Mesenchymal stem cell (in vitro differentiated cells and primary cell): ENCODE results near the gene PRKCA.

Source experiments
- DNase-seq: peaks from one replicate; pipeline ENCODE4 v3.0.0-alpha.2; 2013
- H2AFZ ChIP-seq: one replicate; pipeline ENCODE4 v1.6.1; 2013; ENCODE audit warnings: low read depth, mild to moderate bottlenecking, control low read depth, inconsistent platforms, low read length, moderate library complexity
- H2AK5ac ChIP-seq: 2 replicates; pipeline ENCODE4 v1.6.1; 2013; ENCODE audit warnings: low read length, moderate library complexity, mild to moderate bottlenecking, inconsistent platforms; ENCODE audit not compliant: severe bottlenecking
- H2BK120ac ChIP-seq: one replicate; pipeline ENCODE4 v1.6.1; 2013; ENCODE audit warnings: low read depth, mild to moderate bottlenecking, inconsistent platforms, low read length, moderate library complexity
- H2BK12ac ChIP-seq, 2 experiments: one replicate each; pipeline ENCODE4 v1.6.1; 2013; ENCODE audit warnings: inconsistent platforms in 2 of 2, low read length in 2 of 2, mild to moderate bottlenecking in 2 of 2, moderate library complexity in 2 of 2, control low read depth in 1 of 2
- H2BK15ac ChIP-seq: one replicate; pipeline ENCODE4 v1.6.1; 2013; ENCODE audit warnings: mild to moderate bottlenecking, low read depth, inconsistent platforms; ENCODE audit not compliant: poor library complexity, severe bottlenecking
- H2BK5ac ChIP-seq: 2 replicates; pipeline ENCODE4 v1.6.1; 2013; ENCODE audit warnings: low read depth, mild to moderate bottlenecking, low read length, control low read depth, inconsistent platforms; ENCODE audit not compliant: poor library complexity, severe bottlenecking
- H3K14ac ChIP-seq, 2 experiments: one replicate each; pipeline ENCODE4 v1.6.1; 2013; ENCODE audit warnings: inconsistent platforms in 2 of 2, low read length in 2 of 2, control low read depth in 1 of 2, mild to moderate bottlenecking in 1 of 2, moderate library complexity in 1 of 2
- H3K18ac ChIP-seq, 2 experiments: one replicate each; pipeline ENCODE4 v1.6.1; 2013; ENCODE audit warnings: inconsistent platforms in 2 of 2, low read length in 2 of 2, control low read depth in 1 of 2, low read depth in 1 of 2, mild to moderate bottlenecking in 1 of 2
- H3K23ac ChIP-seq, 2 experiments: one replicate each; pipeline ENCODE4 v1.6.1; 2013; ENCODE audit warnings: inconsistent platforms in 2 of 2, low read length in 2 of 2, mild to moderate bottlenecking in 2 of 2, moderate library complexity in 2 of 2, control low read depth in 1 of 2
- H3K27ac ChIP-seq: 2 replicates; pipeline ENCODE4 v1.5.1; 2013; ENCODE audit warnings: mild to moderate bottlenecking, moderate library complexity, low read length, control low read depth, inconsistent platforms; ENCODE audit not compliant: poor library complexity, severe bottlenecking
- H3K27me3 ChIP-seq, 2 experiments: 2 replicates each; pipeline versions ENCODE4 v1.6.1 to v1.7.0; 2013; ENCODE audit warnings: low read length in 2 of 2, mild to moderate bottlenecking in 2 of 2, moderate library complexity in 2 of 2, control low read depth in 1 of 2, inconsistent platforms in 1 of 2; ENCODE audit not compliant: control insufficient read depth in 1 of 2, insufficient read depth in 1 of 2
- H3K36me3 ChIP-seq, 2 experiments: 2 replicates each; pipeline versions ENCODE4 v1.6.1 to v1.7.0; 2013; ENCODE audit warnings: low read length in 2 of 2, control low read depth in 1 of 2, inconsistent platforms in 1 of 2, low read depth in 1 of 2, mild to moderate bottlenecking in 1 of 2; ENCODE audit not compliant: insufficient read depth in 2 of 2, control insufficient read depth in 1 of 2
- H3K4ac ChIP-seq, 2 experiments: one replicate each; pipeline ENCODE4 v1.6.1; 2013; ENCODE audit warnings: inconsistent platforms in 2 of 2, low read length in 2 of 2, mild to moderate bottlenecking in 2 of 2, moderate library complexity in 2 of 2, control low read depth in 1 of 2, low read depth in 1 of 2
- H3K4me1 ChIP-seq: 2 replicates; pipeline ENCODE4 v1.6.1; 2013; ENCODE audit warnings: low read depth, low read length, control low read depth; ENCODE audit not compliant: control insufficient read depth, insufficient read depth
- H3K4me2 ChIP-seq: 2 replicates; pipeline ENCODE4 v1.6.1; 2013; ENCODE audit warnings: low read length, mild to moderate bottlenecking, inconsistent platforms; ENCODE audit not compliant: poor library complexity, severe bottlenecking
- H3K4me3 ChIP-seq, 2 experiments: 2 replicates each; pipeline versions ENCODE4 v1.5.1 to v1.7.0; 2013; ENCODE audit warnings: low read length in 2 of 2, mild to moderate bottlenecking in 2 of 2, control low read depth in 1 of 2, low read depth in 1 of 2; ENCODE audit not compliant: insufficient read depth in 1 of 2
- H3K79me1 ChIP-seq: replicated peaks from 2 replicates; pipeline ENCODE4 v1.6.1; 2013; ENCODE audit warnings: mild to moderate bottlenecking, control low read depth, low read length, inconsistent platforms; ENCODE audit not compliant: poor library complexity, severe bottlenecking
- H3K9ac ChIP-seq: 2 replicates; pipeline ENCODE4 v1.7.0; 2013; ENCODE audit warnings: mild to moderate bottlenecking, low read length, moderate library complexity
- H3K9me3 ChIP-seq: 2 replicates; pipeline ENCODE4 v1.7.0; 2013; ENCODE audit warnings: mild to moderate bottlenecking, low read length; ENCODE audit not compliant: control insufficient read depth
- H4K8ac ChIP-seq: one replicate; pipeline ENCODE4 v1.6.1; 2013; ENCODE audit warnings: inconsistent platforms, mild to moderate bottlenecking, low read length, moderate library complexity
- H4K91ac ChIP-seq: one replicate; pipeline ENCODE4 v1.6.1; 2013; ENCODE audit warnings: mild to moderate bottlenecking, low read length, inconsistent platforms
- WGBS: methylation state at CpG from one replicate; pipeline ENCODE4 v1.1.7; 2013; ENCODE audit warnings: mixed read lengths; 5-methylcytosine and 5-hydroxymethylcytosine counted together

PRKCA gene

GRCh38 chr17:66459811-66460270 lies 157.4 kb downstream of the PRKCA start:
- WGBS, result 4% methylated on average over 6 of the region's 7 CpGs
- H2AK5ac ChIP-seq, result no peak overlapping the region
- H3K27me3 ChIP-seq, result no peaks in the 10 kb centered on the region
- H4K8ac ChIP-seq, result no peak overlapping the region
- no peak overlapping the region for H2AFZ ChIP-seq
- H3K18ac ChIP-seq, result no peak overlapping the region
- no peak overlapping the region for H3K4me2 ChIP-seq
- no peak overlapping the region for H3K4ac ChIP-seq
- H3K27ac ChIP-seq, result peak overlapping the region; percentile 90
- H2BK120ac ChIP-seq, result no peak overlapping the region
- H3K79me1 ChIP-seq, result peaks cover 23% of the 10 kb centered on the region
- no peak overlapping the region for H2BK15ac ChIP-seq
- no peaks in the 10 kb centered on the region for H3K36me3 ChIP-seq
- peak overlapping the region; percentile 74 for H3K9ac ChIP-seq
- H2BK12ac ChIP-seq, result no peak overlapping the region
- no peak overlapping the region for H3K23ac ChIP-seq
- no peak overlapping the region for H3K14ac ChIP-seq
- peaks cover 11% of the 10 kb centered on the region for H3K4me1 ChIP-seq
- no peak overlapping the region for H4K91ac ChIP-seq
- DNase-seq, result peak; percentile 99
- H3K9me3 ChIP-seq, result no peaks in the 10 kb centered on the region
- peak overlapping the region in 1 of 2 experiments; percentile 16 for H3K4me3 ChIP-seq
- H2BK5ac ChIP-seq, result peak overlapping the region; percentile 60

- Histone ChIP-seq H2AFZ (no peak overlapping the region), H3K4ac (peak overlapping the region; percentile 42 to 91), H2BK15ac (no peak overlapping the region), H3K36me3 (no peaks in the 10 kb centered on the region), H3K79me1 (peaks cover 23% of the 10 kb centered on the region), H3K4me3 (no peak overlapping the region), H3K9ac (peak overlapping the region; percentile 62), H2BK12ac (peak overlapping the region; percentile 59 to 65), H3K27ac (peak overlapping the region; percentile 90), H3K18ac (peak overlapping the region; percentile 63 to 93), H4K8ac (peak overlapping the region; percentile 67), H4K91ac (peak overlapping the region; percentile 90), H2BK5ac (peak overlapping the region; percentile 60), H3K14ac (peak overlapping the region in 1 of 2 experiments; percentile 45), H2BK120ac (peak overlapping the region; percentile 69), H2AK5ac (peak overlapping the region; percentile 24), H3K27me3 (no peaks in the 10 kb centered on the region), H3K4me1 (peaks cover 13% of the 10 kb centered on the region), H3K4me2 (no peak overlapping the region), H3K9me3 (no peaks in the 10 kb centered on the region), H3K23ac (no peak overlapping the region)
- 92% methylated on average over 6 of the region's 6 CpGs for WGBS
- DNase-seq, result no peak
These were observed 158.1 kb downstream of the PRKCA start for GRCh38 chr17:66460558-66460957.

GRCh38 chr17:66461343-66461995 lies 159.1 kb downstream of the PRKCA start:
- no peak overlapping the region for H3K4me3 ChIP-seq
- H2BK12ac ChIP-seq, result peak overlapping the region in 1 of 2 experiments; percentile 56
- H2BK120ac ChIP-seq, result peak overlapping the region; percentile 54
- H3K4me1 ChIP-seq, result peaks cover 17% of the 10 kb centered on the region
- DNase-seq, result no peak
- no peak overlapping the region for H4K8ac ChIP-seq
- H2AK5ac ChIP-seq, result peak overlapping the region; percentile 71
- H3K4me2 ChIP-seq, result no peak overlapping the region
- peak overlapping the region; percentile 28 for H3K27ac ChIP-seq
- H2BK15ac ChIP-seq, result no peak overlapping the region
- H3K9ac ChIP-seq, result peak overlapping the region; percentile 19
- H3K9me3 ChIP-seq, result no peaks in the 10 kb centered on the region
- no peaks in the 10 kb centered on the region for H3K27me3 ChIP-seq
- no peak overlapping the region for H2BK5ac ChIP-seq
- H4K91ac ChIP-seq, result no peak overlapping the region
- H3K18ac ChIP-seq, result peak overlapping the region; percentile 3 to 68
- no peak overlapping the region for H3K14ac ChIP-seq
- no peaks in the 10 kb centered on the region for H3K36me3 ChIP-seq
- WGBS, result 84% methylated on average over 6 of the region's 7 CpGs
- H3K79me1 ChIP-seq, result peaks cover 18% of the 10 kb centered on the region
- no peak overlapping the region for H3K4ac ChIP-seq
- H3K23ac ChIP-seq, result no peak overlapping the region
- H2AFZ ChIP-seq, result no peak overlapping the region

GRCh38 chr17:66462010-66462409 lies 159.6 kb downstream of the PRKCA start:
- Histone ChIP-seq H3K27me3 (no peaks in the 10 kb centered on the region), H2AFZ (no peak overlapping the region), H3K27ac (peak overlapping the region; percentile 18), H3K4ac (no peak overlapping the region), H3K14ac (no peak overlapping the region), H2BK120ac (no peak overlapping the region), H3K79me1 (peaks cover 13% of the 10 kb centered on the region), H2AK5ac (peak overlapping the region; percentile 71), H3K9me3 (no peaks in the 10 kb centered on the region), H3K36me3 (no peaks in the 10 kb centered on the region), H2BK15ac (no peak overlapping the region), H3K9ac (no peak overlapping the region), H3K18ac (peak overlapping the region; percentile 3 to 68), H3K4me3 (no peak overlapping the region), H3K23ac (no peak overlapping the region), H3K4me2 (no peak overlapping the region), H2BK5ac (no peak overlapping the region), H4K91ac (no peak overlapping the region), H4K8ac (no peak overlapping the region), H2BK12ac (peak overlapping the region in 1 of 2 experiments; percentile 56), H3K4me1 (peaks cover 17% of the 10 kb centered on the region)
- DNase-seq, result no peak
- 79% methylated on average over 3 of the region's 4 CpGs for WGBS
